GM19023 (cell line): ENCODE data around the gene FLT4.
"Not testable (repeated sequence)": the region's sequence is repeated elsewhere in the genome, so short reads cannot be mapped to it uniquely, and the experiment has no call there.

Experiments used
- ATAC-seq: cut with Tn5 transposase; IDR thresholded peaks from one replicate; pipeline ENCODE4 v1.9.1; 2021; ENCODE audit warnings: mild to moderate bottlenecking, moderate library complexity; ENCODE audit not compliant: unreplicated experiment

Gene FLT4

DNA sequence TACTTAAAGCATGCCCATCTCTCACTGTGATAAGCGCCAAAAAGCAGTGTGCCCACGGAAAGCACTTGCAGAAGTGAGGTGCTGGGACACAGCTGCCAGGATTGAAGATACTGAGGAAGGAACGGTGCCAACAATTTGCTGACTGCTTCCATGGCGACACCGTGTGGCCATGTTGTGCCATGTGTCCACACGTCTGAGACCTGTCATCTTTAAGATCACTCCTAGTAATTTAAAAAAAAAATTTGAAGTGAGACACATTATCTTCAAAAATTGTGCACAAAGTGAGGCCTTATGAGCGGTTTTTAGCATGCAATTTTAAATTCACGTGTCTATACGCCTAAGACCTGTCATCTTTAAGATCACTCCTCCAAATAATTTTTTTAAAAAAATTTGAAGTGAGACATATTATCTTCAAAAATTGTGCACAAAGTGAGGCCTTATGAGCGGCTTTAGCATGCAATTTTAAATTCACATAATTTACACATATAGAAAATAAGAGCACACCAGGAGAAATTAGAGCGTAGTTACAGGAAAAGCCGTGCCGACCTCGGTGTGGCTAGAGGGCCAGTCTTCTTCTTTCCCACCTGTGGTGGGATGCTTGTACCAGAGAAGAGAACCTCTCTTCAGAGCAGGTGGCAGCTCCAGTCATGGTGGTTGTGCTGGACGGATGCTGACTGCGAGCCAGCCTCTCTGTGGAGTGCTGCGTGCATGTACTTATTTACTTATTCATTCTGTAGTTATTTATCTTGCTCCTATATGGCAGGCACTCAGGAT, 21.4 kb upstream of the FLT4 start:
- ATAC-seq, result no peak

DNA sequence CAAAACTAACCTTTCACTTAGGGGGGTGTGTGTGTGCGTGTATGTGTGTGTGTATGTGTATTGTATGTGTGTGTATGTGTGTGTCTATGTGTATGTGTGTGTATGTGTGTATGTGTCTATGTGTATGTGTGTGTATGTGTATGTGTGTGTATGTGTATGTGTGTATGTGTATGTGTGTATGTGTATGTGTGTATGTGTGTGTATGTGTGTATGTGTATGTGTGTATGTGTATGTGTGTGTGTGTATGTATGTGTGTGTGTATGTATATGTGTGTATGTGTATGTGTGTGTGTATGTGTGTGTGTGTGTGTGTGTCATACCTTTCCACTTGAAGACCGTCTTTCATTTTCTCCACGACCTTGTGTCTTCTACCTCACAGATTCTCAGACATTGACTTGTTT, 20.8 kb upstream of the FLT4 start:
- no peak for ATAC-seq

DNA sequence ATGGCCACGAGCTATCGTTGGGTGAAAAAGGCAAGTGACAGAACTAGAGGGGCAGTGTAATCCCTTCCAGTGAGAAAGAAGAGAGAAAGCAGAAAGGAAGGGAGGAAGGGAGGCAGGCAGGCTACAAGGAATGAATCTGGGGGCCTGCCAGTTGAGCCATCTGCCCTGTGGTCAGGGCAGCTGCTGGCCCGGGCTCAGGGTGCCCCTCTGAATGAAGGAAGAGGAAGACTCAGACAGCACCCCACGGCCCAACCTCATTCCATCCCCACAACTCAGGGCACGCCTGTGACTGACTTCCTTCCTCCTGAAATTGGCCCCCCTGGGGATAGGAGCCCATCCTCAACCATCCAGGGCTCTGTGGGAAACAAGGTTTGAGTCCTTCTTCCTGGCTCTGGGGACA, 20.3 kb upstream of the FLT4 start:
- ATAC-seq, result no peak

DNA sequence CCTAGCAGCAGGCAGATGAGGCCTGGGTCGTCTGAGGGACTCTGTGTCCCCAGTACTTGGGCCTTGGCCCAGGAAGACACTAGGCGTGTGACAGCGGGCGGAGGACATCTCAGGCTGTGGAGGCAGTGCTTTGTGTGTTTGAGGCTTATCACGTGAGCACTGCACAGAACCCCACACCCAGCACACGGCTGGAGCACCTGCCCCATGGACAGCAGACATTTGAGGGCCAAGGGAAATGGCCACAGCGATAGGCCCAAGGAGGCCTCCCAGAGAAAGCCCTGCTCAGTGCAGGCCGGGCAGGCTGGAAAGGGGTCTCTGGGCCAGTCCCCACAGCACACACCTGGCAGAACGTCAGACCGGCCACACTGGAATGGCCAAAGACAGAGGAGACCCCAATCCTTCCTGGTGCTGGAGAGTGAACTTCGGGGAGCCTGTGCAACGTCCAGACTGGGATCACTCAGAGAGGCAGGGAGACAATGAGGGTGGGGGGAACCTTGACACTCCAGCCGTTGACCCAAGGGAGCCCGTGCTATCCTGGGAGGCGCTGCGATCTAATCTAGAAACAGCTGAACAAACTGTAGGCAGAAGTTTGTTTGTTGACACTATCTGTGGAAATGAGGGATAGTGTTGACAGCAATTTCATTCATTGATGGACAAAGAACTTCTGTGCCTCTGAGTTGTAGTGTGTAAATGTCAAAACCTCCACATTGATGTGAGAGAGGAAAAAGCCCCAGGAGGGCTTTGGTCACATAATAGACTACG, 19.6 kb upstream of the FLT4 start:
- ATAC-seq, result no peak

DNA sequence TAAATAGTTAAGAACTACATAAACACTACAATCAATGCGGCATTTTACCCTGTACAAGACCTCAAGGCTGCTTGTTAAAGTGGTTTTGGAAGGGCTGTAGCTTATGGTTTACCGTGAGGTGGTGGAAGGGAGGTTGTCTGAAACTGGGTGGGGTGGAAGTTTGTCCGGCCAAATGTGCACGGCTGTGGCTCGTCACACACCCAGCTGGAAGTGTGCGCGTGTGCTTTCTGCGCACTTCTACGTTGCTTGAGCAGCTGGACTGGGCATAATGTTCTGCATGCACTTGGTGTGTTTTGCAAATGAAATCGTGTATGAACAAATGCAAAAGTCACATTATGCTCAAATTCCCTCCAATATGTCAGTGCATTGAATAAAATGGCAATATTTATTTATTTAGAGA, 17.4 kb upstream of the FLT4 start:
- ATAC-seq, result no peak

DNA sequence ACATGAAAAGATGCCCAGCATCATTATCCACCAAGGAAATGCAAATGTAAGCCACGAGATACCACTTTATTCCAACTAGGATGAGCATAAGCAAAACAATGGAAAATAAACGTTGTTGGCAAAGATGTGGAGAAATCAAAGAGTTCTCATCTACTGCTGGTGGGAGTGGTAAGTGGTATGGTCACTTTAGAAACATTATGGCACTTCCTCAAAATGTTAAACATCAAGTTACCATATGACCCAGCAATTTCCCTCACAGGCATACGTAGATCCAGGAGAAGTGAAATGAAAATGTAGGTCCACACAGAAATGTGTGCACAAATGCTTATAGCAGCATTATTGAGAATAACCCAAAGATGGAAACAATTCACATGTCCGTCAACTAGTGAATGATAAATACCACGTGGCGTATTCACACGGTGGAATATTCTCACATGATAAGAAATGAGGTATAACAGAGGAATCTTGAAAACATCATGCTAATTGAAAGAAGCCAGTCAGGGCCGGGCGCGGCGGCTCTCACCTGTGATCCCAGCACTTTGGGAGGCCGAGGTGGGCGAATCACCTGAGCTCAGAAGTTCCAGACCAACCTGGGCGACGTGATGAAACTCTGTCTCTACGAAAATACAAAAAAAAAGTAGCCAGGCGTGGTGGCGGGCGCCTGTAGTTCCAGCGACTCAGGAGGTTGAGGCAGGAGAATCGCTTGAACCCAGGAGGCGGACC, 16.4 kb upstream of the FLT4 start:
- no peak for ATAC-seq

DNA sequence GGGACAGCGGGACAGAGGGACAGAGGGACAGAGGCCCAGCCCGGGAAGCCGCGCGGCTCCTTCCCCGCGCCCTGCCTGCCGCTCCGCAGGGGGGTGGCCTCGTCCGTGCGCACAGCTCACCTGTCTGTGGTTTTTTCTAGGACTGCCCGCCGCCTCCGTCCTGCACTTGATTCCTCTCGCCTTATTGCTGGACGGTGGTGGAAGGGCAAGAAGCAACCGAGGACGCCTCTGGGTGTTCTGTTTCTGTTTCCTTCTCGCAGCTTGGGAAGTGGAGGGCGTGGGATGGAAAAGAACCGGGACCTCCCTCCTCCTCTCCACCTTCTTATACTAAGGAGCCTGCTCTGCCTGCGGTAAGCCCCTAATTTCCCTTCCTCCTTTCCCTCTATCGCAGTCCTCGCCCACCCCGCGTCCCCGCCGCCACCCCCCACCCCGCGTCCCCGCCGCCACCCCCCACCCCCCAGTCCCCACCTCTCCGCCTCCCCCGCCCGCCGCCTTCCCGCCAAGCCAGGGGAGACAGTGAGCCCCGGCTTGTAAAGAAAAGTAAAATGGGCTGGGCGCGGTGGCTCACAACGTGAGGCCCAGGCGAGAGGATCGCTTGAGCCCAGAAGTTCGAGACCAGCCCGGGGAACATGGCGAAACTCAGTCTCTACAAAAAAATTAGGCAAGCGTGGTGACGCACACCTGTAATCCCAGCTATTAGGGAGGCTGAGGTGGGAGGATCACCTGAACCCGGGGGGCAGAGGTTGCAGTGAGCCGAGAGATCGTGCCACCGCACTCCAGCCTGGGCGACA, 9.6 kb upstream of the FLT4 start:
- no peak for ATAC-seq

DNA sequence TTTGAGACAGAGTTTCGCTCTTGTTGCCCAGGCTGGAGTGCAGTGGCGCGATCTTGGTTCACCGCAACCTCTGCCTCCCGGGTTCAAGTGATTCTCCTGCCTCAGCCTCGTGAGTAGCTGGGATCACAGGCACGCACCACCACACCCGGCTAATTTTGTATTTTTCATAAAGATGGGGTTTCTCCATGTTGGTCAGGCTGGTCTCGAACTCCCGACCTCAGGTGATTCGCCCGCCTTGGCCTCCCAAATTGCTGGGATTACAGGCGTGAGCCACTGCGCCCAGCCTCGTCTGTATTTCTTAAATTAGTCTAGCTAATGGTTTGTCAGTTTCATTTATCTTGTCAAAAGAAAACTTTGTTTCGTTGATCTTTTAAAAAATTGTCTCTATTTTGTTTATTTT, 5.8 kb upstream of the FLT4 start:
- ATAC-seq, result not testable (repeated sequence)

DNA sequence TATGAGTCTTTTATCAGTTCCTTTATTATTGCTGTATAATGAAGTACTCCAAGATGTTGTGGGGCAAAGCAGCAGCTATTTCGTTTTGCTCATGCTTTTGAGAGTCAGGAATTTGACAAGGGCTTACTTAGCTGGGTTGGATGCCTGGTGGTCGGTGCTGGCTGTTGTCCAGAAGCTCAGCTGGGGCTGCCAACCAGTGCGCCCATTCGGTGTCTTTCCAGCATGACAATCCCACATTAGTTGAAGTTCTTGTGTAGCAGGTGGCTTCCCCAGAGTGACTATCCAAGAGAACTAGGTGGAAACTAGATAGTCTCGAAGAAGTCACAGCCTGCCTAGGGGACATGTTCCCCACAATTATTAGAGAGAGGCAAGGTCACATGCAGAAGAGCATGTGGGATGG, 3.4 kb upstream of the FLT4 start:
- no peak for ATAC-seq

DNA sequence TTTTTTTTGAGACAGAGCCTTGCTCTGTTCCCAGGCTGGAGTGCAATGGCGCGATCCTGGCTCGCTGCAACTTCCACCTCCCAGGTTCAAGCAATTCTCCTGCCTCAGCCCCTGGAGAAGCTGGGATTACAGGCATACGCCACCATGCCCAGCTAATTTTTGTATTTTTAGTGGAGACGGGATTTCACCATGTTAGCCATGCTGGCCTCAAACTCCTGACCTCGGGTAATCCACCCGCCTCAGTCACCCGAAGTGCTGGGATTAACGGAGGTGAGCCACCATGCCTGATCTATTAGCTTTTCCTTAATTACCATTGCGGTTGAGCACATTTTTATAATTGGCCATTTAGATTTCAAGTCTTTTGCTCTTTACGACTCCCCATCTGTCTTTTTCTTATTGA, 2.9 kb upstream of the FLT4 start:
- no peak for ATAC-seq

DNA sequence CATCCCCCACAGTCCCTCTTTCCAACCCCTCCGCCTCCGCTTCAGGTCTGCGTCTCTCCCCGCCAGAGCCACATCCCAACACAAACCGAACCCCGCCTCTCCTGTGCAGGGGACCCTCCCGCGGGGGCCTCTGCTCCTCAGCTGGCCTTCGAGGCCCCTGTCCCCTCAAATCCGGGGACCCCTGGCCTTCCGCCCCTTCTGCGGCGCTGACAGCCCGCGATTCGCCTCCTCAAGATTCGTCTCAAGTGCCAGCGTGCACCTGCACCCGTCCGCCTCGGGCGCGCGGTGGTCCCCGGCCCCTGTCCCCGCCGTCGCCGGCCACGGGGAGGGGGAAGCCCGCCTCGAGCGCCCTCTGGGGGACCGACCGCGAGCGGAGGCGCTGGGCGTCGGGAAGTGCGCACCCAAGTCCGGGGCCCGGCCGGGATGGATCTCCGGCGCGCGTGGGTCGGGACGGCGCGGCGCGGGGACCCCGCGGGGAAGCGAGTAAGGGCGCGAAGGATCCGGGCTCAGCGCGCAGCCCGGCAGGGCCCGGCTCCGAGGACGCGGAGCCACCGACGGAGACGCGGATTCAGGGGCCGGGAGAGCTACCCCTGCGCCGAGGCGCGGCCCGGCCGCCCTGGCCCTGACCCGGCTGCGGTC, 623 bp downstream of the FLT4 start:
- no peak for ATAC-seq

DNA sequence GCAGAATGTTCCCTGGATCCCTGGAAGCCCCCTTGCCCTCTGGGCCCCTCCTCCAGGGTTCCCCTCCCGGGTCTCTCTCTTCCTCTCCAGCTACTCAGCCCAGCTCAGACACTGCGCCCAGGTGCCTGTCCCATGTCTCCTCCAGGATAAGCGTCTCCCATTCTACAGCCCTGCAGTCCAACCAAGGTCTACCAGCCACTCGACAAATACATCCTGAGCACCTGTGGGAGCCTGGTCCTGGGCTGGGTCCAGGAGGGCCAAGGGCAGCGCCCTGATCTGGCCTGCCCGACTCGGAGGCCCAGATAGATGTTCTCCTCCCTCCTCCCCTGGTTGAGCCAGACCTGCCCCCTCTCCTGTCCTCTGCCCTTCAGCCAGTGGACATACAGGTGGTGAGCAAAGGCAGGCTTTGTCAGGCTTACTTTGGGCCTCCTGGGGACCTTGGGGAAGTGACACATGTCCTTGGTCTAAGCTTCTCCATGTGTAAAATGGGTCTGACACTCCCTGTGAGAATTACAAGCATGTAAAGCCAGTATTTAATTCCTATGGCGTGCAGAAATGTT, 1.4 kb downstream of the FLT4 start:
- ATAC-seq, result no peak

DNA sequence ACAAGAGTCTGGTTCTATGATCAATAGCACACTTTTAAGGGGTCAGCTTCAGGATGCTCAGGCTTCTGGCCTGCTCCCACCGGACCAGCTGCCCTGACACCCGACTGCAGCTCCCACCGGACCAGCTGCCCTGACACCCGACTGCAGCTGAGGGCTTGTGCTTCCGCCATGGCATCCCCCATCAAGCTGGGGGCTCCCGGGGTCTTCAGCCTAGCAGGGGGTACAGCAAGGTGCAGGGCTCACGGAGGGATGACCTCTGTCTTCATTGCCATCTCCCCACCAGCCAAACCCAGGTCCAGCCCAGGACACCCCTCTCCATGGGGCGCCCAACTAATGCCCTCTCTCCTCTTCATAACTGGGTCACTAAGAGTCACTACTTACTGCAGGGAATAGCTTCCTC, 1.9 kb downstream of the FLT4 start:
- ATAC-seq, result no peak

DNA sequence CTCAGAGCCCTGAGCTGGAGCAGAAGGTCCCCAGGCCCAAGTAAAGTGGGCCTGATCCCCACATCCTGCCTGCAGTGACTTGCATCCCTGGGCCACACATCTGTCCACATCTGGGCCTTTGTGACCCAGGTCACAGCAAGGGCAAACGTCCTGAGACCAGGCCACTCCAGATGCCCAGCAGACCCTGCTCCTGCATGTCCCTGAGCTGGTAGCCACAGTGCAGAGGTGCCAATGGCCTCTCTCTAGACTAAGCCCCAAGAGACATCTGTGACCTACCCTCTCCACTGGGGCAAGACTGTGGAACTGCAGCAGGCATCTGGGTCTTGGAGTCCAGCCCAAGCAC, 2.5 kb downstream of the FLT4 start:
- ATAC-seq, result no peak

DNA sequence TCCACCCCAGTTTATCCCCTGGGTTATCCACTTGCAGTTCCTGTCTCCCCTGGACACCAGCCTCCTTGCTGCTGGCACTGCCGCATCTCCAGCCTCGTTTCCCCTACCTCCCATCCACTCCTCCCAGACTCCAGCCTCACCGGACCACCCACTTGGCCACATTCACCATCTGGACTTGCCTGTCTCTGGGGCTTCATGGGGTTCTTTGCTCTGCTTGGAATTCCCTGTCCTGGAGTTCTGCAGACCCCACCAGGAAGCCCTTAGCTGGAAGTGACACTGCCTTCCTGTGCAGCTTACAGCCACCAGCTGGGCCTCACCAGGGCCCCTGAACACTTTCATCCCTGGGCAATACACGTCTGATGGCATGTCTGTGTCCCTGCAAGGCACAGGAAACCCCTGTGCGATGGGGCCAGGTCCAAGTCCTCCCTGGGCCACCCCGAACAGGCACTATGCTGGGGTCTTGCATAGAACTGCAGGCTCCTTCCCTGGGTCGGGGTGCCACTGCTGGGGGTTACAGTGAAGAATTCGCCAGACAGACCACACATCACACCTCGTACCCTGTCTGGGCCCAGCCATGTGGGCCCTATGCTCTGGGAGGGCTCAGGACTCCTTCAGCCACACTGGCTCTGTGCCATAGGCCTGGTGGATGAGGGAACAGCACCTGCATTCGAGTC, 3.0 kb downstream of the FLT4 start:
- no peak for ATAC-seq

DNA sequence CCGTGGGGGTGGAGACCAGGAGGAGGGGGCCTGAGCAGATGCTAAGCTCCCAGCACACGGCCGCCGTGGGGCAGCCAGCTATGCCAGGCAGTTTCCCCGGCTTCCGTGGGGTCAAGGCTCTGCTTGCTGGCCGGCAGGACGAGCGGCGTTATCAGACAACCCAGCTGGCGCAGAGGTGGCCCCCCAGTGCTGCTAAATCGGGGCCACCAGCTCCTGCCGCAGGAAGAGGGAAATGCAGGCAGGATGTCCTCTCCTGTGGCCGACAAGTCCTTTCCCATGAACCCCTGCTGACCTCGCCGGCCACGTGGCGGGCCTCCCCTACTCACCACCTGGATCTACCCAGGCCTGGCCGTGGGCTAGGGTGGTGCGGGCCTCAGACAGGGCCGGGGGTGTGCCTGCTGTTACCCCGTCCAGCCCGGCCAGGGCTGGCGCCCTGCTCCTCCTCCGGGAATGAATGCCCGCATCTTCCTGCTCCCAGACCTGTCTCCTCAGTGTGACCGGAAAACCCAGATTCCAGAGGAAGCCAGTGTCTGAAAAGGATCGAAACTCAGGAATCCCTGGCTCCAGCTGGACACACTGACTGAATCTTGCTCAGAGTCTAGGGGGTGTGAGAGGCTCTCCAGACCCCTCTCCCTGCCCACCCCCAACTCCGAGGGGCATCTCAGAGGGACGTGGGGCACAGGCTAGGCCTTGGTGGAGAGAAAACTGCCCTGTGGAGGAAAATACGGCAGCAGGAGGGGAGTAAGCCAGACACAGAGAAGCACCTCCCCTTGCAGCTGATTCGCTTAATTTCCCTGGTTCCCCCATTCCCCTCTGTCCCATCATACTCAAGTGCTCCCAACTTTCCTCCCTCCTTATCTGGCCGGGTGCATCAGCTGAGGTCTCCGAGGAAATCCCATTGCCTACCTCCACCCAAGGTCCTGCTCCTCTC, 3.9 kb downstream of the FLT4 start:
- no peak for ATAC-seq

DNA sequence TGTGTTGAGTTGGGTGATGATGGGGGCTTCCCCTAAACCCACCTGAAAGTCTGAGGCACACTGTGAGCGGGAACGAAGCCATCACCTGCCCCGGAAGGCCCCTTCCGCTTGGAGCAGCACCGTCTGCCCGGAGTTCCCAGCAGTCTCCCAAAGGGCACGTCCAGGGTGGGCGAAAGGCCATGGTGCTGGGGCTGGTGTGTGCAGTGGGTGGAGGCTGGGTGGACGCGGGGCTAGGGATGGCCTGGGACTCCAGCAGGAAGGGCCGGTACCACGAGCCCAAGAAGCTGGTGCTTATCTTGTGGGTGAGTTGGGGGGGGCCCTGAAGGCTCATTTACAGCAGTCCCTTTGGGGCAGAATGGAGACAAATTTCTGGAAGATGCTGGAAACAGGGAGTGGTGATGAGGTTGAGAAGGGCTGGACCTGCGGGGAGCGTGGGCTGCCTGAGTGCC, 4.6 kb downstream of the FLT4 start:
- no peak for ATAC-seq

DNA sequence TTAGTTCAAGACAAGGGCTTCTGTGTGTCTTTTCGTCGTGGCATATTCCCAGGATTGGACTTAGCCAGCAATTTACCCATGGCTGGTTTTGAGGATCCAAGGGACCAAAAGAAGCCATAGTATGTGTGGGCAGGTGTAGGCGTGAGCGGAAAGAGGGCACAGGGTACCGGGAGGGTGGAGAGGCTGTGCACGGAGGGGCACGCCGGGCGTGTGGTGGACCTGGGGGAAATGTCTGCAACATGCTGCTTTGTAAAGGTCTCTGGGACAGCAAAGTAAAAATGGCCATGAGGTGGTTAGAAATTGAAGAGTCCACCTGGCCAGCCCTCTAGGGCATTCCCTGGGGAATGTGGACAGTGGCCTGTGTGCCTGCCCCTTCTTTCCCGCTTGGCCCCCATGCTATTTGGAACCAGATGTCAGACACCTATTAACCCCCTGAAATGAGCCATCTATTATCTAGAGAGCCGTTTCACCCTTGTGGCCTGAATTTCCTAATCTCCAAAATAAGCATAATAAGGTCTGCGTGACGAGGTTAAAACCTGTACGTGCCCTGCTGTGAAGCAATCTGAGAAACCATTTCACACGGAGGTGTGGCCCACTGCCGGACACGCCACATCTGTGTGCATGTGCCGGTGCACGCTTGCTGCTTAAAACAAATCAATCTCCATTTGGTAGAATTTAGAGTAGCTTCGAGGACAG, 5.1 kb downstream of the FLT4 start:
- no peak for ATAC-seq
